Fibroblast of skin of left quadriceps (primary cell): ENCODE results near the gene ZMIZ1.
A peak's percentile ranks its signal among the peaks of the same experiment; 100 is the strongest.
"Not testable (repeated sequence)": the region's sequence is repeated elsewhere in the genome, so short reads cannot be mapped to it uniquely, and the experiment has no call there.

Experiments
- DNase-seq, 2 experiments: peaks; one replicate each; pipeline ENCODE4 v3.0.0-alpha.2; 2013; ENCODE audit warnings: low read depth in 2 of 2

The ZMIZ1 gene

DNA sequence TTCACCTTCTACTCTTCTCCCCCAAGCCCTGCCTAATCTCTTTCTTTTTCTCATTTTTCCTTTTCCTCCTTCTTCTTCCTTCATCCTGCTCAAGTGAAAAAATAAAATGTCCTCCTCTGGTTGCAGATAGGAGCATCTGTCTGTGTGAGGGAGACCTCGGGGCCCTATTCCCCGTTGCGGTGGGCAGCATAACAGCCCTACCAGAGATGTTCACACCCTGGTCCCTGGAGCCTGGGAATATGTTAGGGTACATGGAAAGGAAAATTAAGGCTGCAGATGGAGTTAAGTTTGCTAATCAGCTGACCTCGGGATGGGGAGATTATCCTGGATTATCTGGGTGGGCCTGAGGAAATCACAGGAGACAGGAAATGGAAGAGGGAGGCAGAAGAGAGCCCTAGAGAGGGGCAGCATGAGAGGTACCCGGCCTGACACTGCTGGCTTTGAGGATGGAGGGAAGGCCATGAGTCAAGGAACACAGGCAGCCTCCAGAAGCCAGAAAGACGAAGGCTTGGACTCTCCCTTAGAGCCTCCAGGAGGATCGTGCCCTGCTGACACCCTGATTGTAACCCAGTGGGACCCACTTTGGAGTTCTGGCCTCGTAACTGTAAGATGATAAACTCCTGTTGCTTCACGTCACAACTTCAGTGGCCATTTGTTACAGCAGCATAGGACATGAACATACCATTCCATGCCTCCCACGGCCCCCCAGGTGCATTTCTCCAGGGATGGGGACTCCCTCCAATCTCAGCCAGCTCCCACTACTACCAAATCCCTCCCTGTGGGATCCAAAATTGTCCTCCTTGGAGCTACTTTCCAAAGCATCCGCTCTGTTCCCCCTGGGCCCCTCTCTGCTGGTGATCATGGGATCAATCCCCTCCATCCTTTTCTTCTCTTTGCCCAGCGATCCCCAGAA lies 39.0 kb upstream of the ZMIZ1 start:
- DNase-seq = no peak

DNA sequence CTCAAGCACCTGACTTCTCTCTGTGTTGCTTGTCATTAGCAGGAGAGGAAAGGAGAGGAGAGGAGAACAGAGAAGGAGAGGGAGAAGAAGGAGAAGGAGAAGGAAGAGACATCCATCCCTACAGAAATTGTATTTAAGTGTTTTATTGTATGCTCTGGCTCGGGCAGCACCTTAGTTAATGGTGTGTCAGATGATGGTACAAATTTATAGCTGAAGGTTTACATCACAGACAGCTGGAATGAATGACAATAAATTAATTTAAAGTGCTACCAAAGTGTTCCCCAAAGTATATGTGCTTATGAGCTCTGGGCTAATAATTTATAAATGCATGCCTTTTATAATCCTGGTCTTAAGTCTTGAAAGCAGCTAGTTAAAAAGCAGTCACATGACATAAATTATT lies 38.1 kb upstream of the ZMIZ1 start:
- DNase-seq = no peak

- no peak for DNase-seq
Measured at GRCh38 chr10:79031723-79032122, 37.0 kb upstream of the ZMIZ1 start.

GRCh38 chr10:79034271-79034876 lies 34.4 kb upstream of the ZMIZ1 start:
- no peak for DNase-seq

DNA sequence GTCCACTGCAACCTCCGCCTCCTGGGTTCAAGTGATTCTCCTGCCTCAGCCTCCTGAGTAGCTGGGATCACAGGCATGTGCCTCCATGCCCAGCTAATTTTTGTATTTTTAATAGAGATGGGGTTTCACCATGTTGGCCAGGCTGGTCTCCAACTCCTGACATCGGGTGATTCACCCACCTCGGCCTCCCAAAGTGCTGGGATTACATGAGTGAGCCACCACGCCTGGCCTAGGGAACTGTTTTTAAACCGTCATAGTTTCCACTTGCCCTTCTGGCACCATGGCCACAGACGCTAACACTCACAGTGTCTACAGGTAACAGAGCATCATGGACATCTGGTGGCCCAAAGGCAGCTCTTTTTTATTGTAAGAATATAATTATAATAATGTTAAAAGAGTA lies 32.4 kb upstream of the ZMIZ1 start:
- not testable (repeated sequence) for DNase-seq

DNA sequence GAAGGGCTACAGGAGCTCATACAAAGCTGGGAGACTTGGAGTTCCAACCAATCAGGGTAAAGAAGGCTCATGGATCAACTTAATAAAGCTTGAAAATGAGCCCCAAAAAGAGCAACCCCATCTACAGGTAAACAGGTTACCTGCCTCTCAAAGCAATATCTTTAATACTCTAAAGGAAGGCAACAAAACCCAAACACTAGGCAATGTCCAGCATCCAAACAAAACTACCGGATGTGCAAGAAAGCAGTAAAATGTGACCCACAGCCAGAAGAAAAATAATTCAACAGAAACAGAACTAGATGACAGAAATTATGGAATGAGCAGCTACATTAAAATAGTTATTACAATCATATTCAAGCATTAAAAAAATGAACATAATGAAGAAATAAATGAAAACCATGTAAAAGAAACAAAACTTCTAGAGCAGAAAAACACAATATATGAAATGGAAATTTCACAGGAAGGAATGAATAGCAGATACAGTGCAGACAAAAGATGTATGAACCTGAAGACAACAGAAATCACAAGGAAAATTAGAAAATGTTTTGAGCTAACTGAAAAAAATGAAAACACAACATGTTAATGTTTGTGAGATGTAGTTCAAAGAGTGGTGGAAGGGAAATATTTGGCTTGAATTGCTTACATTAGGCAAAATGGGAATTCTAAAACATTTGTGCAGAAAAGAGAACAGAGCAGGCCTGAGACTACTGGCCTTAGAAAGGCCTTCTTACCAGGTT lies 30.5 kb upstream of the ZMIZ1 start:
- DNase-seq = no peak

- DNase-seq = peak in 1 of 2 experiments; percentile 6
Measured at GRCh38 chr10:79038841-79039201, 29.9 kb upstream of the ZMIZ1 start.

DNA sequence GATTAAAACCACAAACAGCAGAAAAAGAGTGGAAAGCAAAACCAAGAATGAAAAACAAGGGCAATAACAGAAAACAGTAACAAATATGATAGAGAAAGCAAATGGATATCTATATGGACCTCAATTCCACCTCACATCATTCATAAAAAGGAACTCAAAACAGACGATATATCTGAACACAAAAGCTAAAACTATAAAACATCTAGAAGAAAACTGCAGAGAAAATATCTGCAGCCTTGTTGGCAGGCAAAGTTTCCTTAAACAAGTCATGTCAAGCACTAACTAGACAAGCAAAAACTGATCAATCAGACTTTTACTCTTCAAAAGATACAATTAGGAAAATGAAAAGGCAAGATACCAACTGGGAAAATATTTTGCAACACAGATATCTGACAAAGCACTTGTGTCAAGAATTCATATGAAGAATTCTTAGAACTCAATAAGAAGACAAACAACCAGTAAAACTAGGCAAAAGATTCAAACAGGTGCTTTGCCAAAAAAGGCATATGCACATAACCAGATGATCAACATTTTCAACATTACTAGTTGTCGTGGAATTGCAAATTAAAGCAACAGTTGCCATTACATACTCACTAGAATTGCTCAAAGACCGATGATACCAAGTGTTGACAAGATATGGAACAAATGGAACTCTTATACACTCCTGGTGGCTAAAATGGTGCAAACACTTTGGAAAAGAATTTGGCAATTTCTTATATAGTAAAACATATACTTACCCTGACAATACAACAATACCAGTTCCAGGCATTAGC lies 25.9 kb upstream of the ZMIZ1 start:
- DNase-seq = no peak

DNA sequence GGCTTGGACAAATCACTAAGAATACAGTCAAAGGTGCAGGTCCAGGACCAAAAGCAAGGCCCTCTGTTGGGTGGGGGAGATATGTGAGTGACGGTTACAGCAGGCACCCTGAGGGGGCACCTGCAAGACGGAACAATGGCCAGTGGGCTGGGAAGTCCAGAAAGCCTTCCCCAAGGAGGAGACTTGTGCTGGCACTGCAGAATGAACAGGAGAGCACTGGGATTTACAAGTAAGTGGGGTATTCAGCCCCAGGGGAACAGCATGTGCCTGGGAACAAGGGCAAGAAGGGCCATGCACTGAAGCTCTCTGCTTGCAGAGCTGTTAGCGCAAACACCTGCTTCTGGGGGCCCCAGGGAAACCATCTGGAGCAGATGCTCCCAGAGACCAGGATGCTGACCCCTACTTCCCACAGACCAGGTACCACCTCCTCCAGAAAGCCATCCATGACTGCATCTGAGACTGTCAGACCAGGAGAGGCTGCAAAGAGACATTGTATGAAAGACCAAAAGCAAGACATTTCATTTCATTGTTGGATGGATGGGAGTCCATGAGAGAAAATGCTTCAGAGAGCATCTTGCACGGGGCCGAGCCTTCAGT lies 24.6 kb upstream of the ZMIZ1 start:
- no peak for DNase-seq

DNA sequence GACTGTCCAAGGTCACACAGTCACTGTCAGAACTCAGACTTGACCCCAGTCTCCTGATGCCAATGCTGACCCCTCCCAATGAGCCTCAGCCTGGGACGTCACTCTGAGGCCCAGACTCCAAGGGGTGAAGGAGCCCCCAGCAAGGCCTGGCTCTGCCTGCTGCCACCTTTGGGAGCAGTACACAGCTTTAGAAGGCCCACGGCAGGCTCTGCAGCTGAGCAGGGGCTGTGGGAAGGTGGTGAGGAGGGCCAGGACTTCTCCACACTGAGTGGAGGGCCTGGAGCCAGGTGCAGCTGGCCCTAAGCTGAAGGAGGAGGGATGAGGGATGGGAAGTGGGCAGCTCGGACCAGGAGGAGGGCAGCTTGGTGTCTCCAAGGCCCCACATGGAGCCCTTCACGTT lies 23.9 kb upstream of the ZMIZ1 start:
- no peak for DNase-seq

GRCh38 chr10:79045566-79046175 lies 23.1 kb upstream of the ZMIZ1 start:
- no peak for DNase-seq

- no peak for DNase-seq
Measured at GRCh38 chr10:79046326-79046725, 22.4 kb upstream of the ZMIZ1 start.

DNA sequence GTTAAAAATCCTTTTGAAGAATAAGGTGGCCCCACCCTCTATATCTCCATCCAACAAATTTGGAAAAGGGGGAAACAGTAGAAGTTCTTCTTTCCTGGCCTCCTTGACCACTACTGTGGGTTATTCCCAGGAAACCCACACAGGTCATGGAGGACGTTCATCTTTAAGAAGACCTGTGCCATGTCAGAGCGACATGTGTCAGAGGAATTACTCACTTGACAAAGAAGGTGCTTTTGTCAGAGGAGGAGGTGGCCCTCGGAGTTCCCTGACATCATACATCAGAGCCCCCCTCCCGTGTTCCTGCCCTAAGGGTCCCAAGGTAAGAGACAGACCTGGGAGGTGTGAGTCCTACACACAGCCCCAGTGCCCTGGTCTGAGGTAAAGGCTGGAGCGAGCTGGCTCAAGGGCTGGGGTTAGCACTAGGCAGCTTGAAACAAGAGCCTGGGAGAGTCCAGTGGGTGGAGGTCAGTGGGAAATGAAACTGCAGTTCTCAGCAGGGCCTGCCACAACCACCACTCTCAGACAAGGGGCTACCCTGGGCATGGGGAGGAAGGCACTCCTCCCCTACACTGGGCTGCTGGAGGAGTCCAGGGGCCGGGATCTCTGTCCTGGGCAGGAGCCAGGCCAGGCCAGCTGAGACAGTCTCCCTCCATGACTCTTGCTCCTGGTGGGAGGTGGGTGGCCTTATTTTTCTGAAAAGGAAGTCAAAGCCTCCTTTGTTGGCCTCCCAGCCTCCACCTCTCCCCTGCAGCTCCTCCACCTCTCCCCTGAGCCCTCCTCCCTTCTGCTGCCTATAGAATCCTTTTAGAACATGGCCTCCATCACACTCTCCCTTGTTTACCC lies 21.8 kb upstream of the ZMIZ1 start:
- DNase-seq = no peak

DNA sequence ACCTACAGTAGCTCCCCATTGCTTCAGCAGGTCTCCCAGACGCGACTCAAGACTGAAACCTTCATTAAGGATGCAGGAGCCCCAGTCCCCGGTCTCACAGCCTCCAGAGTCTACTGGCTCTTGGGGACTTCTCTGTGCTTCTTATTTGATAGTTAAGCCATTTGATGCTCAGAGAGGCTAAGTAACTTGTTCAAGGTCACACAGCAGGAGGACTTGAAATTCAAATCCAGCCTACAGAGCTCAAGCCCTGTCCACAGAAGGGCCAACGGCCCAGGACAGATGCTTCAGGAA lies 21.2 kb upstream of the ZMIZ1 start:
- no peak for DNase-seq

- no peak for DNase-seq
Measured at GRCh38 chr10:79047875-79048638, 20.7 kb upstream of the ZMIZ1 start.

DNA sequence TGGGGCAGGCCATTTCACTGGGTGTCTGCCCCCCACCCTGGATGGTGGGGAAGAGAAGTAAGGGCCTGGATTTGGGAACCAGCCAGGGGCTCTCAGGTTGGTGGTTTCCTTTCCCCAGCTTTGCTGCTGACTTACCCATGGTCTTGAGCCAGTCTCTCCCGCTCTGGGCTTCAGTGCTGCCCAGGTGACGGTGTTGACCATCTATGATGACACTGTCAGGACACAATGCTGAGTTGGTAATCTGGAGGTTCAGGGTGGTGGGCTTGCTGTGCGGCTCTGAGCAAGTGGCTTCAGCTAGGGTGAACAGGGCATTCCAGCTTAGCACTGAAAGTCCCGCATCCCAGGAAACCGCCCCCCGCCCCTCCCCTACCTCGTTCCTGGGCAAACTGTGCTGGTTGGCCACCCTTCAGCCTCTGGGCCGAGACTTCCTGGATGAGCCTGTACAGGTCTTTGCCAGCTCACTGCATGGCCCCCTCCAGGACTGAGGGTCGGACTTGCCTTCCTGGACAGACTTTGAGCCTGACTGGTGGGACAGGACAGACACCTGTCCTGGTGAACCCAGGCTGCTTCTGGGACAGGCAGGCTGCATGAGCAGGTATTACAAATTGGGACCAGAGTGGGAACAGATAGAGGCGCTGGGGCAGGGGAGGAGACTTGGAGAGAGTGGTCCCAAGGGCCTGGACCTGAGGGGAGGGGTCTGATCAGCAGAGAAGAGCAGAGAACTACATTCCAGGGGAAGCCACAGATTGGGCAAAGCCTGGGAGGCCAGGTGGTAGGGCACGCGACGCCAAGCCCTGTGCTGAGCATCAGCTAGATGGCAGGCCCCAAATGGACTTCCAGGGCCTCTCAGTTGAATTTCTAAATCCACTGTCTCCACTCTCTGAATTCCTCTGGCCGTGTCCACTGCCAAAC lies 19.9 kb upstream of the ZMIZ1 start:
- DNase-seq = no peak

- no peak for DNase-seq
Measured at GRCh38 chr10:79049931-79050895, 18.6 kb upstream of the ZMIZ1 start.
